IMR-90 (cell line): ENCODE measurements around the gene COL4A1. TPM values are rescaled to one million over a fixed set of nuclear protein-coding genes. Genes with fewer than 3 reads are reported as not detected.

ENCODE experiments used
- ATAC-seq: fragments of 200-7000 bp; cut with Tn5 transposase; 2 replicates; pipeline ENCODE4 v1.9.1; 2020; ENCODE audit warnings: low read depth, mild to moderate bottlenecking, moderate library complexity
- BruUV-seq: library from RNA; stranded (reverse); fragments of 400-500 nt; replicated peaks from 2 replicates; lab custom pipeline; 2021; lab: Mats Ljungman, UMichigan
- CTCF ChIA-PET: fragments of 300-600 bp; formaldehyde crosslinking; extraction: SDS; loops from one replicate; lab custom pipeline; 2021; ENCODE audit warnings: antibody characterized with exemption; lab: Yijun Ruan, JAX
- POLR2A ChIA-PET: fragments of 300-600 bp; sonication (Branson Sonifier 250); formaldehyde crosslinking; loops from one replicate; lab custom pipeline; 2022; ENCODE audit warnings: antibody characterized with exemption; ENCODE audit not compliant: unreplicated experiment; lab: Charles Lee
- DNase-seq: peaks from one replicate; pipeline ENCODE4 v3.0.0; 2013
- H2AFZ ChIP-seq: replicated peaks from 2 replicates; pipeline ENCODE3; 2013; ENCODE audit warnings: low read length, mild to moderate bottlenecking; ENCODE audit not compliant: poor library complexity
- H2AK5ac ChIP-seq: 2 replicates; pipeline ENCODE4 v1.6.1; 2013; ENCODE audit warnings: low read depth, low read length, inconsistent platforms
- H2AK9ac ChIP-seq: replicated peaks from 2 replicates; pipeline ENCODE3; 2013; ENCODE audit warnings: mild to moderate bottlenecking, low read depth, low read length, moderate library complexity; ENCODE audit not compliant: poor library complexity
- H2BK120ac ChIP-seq: 2 replicates; pipeline ENCODE4 v1.6.1; 2013; ENCODE audit warnings: low read depth, low read length, inconsistent platforms
- H2BK15ac ChIP-seq: 3 replicates; pipeline ENCODE4 v1.6.1; 2013; ENCODE audit warnings: low read depth, low read length, inconsistent platforms
- H2BK20ac ChIP-seq: 2 replicates; pipeline ENCODE4 v1.6.1; 2013; ENCODE audit warnings: low read depth, mild to moderate bottlenecking, inconsistent platforms, low read length, moderate library complexity
- H2BK5ac ChIP-seq: 2 replicates; pipeline ENCODE4 v1.6.1; 2013; ENCODE audit warnings: mild to moderate bottlenecking, low read depth, low read length, inconsistent platforms; ENCODE audit not compliant: poor library complexity, severe bottlenecking
- H3K14ac ChIP-seq: replicated peaks from 2 replicates; pipeline ENCODE4 v1.6.1; 2013; ENCODE audit warnings: low read depth, low read length, inconsistent platforms
- H3K18ac ChIP-seq: 2 replicates; pipeline ENCODE4 v1.6.1; 2013; ENCODE audit warnings: low read depth, low read length, control low read depth
- H3K23ac ChIP-seq: 2 replicates; pipeline ENCODE4 v1.6.1; 2013; ENCODE audit warnings: low read depth, low read length, inconsistent platforms
- H3K27ac ChIP-seq: 2 replicates; pipeline ENCODE4 v1.5.1; 2013; ENCODE audit warnings: mild to moderate bottlenecking, control low read depth, low read length; ENCODE audit not compliant: insufficient read depth
- H3K27me3 ChIP-seq: 2 replicates; pipeline ENCODE4 v1.6.1; 2013; ENCODE audit warnings: low read length; ENCODE audit not compliant: control insufficient read depth, insufficient read depth
- H3K36me3 ChIP-seq: 2 replicates; pipeline ENCODE4 v1.6.1; 2013; ENCODE audit warnings: low read length, mixed read lengths; ENCODE audit not compliant: control insufficient read depth, insufficient read depth
- H3K4ac ChIP-seq: 2 replicates; pipeline ENCODE4 v1.6.1; 2013; ENCODE audit warnings: low read depth, low read length, inconsistent platforms
- H3K4me1 ChIP-seq: 2 replicates; pipeline ENCODE4 v1.6.1; 2013; ENCODE audit warnings: low read length, mixed read lengths; ENCODE audit not compliant: control insufficient read depth, insufficient read depth
- H3K4me2 ChIP-seq: 2 replicates; pipeline ENCODE4 v1.6.1; 2013; ENCODE audit warnings: low read depth, mild to moderate bottlenecking, control low read depth, low read length, moderate library complexity
- H3K4me3 ChIP-seq: 2 replicates; pipeline ENCODE4 v1.5.1; 2013; ENCODE audit warnings: low read depth, mild to moderate bottlenecking, control low read depth, low read length, moderate library complexity; ENCODE audit not compliant: insufficient read depth
- H3K56ac ChIP-seq: 2 replicates; pipeline ENCODE4 v1.6.1; 2013; ENCODE audit warnings: low read length, inconsistent platforms; ENCODE audit not compliant: insufficient read depth; ENCODE audit errors: extremely low read depth
- H3K79me1 ChIP-seq, 2 experiments: 2 replicates each; pipeline ENCODE4 v1.6.1; 2013; ENCODE audit warnings: low read length in 2 of 2, inconsistent platforms in 1 of 2, low read depth in 1 of 2
- H3K9ac ChIP-seq: 2 replicates; pipeline ENCODE4 v1.6.1; 2013; ENCODE audit warnings: low read depth, low read length, control low read depth
- H3K9me1 ChIP-seq: 2 replicates; pipeline ENCODE4 v1.6.1; 2013; ENCODE audit warnings: low read length, inconsistent platforms; ENCODE audit not compliant: insufficient read depth
- H3K9me3 ChIP-seq: 2 replicates; pipeline ENCODE4 v1.6.1; 2013; ENCODE audit warnings: low read length; ENCODE audit not compliant: control insufficient read depth, insufficient read depth
- H4K20me1 ChIP-seq: 2 replicates; pipeline ENCODE4 v1.6.1; 2013; ENCODE audit warnings: low read length, inconsistent platforms; ENCODE audit not compliant: insufficient read depth
- H4K5ac ChIP-seq: 2 replicates; pipeline ENCODE4 v1.6.1; 2013; ENCODE audit warnings: mild to moderate bottlenecking, low read depth, low read length, control low read depth
- H4K8ac ChIP-seq, 2 experiments: 2 replicates each; pipeline ENCODE4 v1.6.1; 2013; ENCODE audit warnings: low read depth in 2 of 2, low read length in 2 of 2, control low read depth in 1 of 2, inconsistent platforms in 1 of 2
- H4K91ac ChIP-seq: 2 replicates; pipeline ENCODE4 v1.6.1; 2013; ENCODE audit warnings: low read depth, low read length, inconsistent platforms; ENCODE audit not compliant: insufficient read depth
- CEBPB ChIP-seq: IDR thresholded peaks from 2 replicates; pipeline ENCODE4 v1.6.1; 2012; ENCODE audit warnings: low read depth, low read length, improper control_type of control experiment
- FOS ChIP-seq: fragments of 150-350 bp; IDR thresholded peaks from 2 replicates; pipeline ENCODE4 v1.6.1; 2016; ENCODE audit warnings: low read depth, low read length
- POLR2A ChIP-seq: IDR thresholded peaks from 2 replicates; pipeline ENCODE4 v1.6.1; 2012; ENCODE audit warnings: mild to moderate bottlenecking, low read depth, low read length
- RAD21 ChIP-seq: IDR thresholded peaks from 2 replicates; pipeline ENCODE4 v1.6.1; 2012; ENCODE audit warnings: low read length, improper control_type of control experiment
- WGBS, 2 experiments: methylation state at CpG; one replicate each; pipeline versions ENCODE4 v1.1.5 to v1.1.7; 2013; ENCODE audit warnings: missing lambda C conversion rate in 2 of 2; ENCODE audit not compliant: insufficient read length in 1 of 2; ENCODE audit errors: extremely low coverage in 2 of 2; 5-methylcytosine and 5-hydroxymethylcytosine counted together
- dilution Hi-C: fragments of 300-500 bp; cut with HindIII; formaldehyde crosslinking; loops from one replicate; pipeline ENCODE4 v1.14.3; 2018; ENCODE audit warnings: low sequenced_read_pairs; ENCODE audit not compliant: unreplicated experiment
- in situ Hi-C: fragments of 300-500 bp; cut with MboI; formaldehyde crosslinking; loops from 3 replicates; pipeline ENCODE4 v1.14.3; 2019; ENCODE audit warnings: low sequenced_read_pairs, inconsistent platforms, mixed read lengths
- intact Hi-C: fragments of 100-400 bp; cut with micrococcal nuclease; formaldehyde crosslinking; loops from 2 replicates; pipeline ENCODE4 v1.10.0; 2022
- polyA plus RNA-seq, 3 experiments: library from polyadenylated mRNA; depleted of rRNA; stranded (reverse); fragments of >200 nt; gene quantifications; 2 replicates each; pipeline ENCODE4 v1.2.3, GENCODE V29; 2012; ENCODE audit warnings: low replicate concordance in 1 of 3
- total RNA-seq: library from RNA; depleted of rRNA; stranded (reverse); fragments of >200 nt; gene quantifications from 2 replicates; pipeline ENCODE4 v1.2.3, GENCODE V29; 2012

COL4A1 gene
- total and polyA plus RNA-seq, 2 of the 4 experiments (the other 2 are of a cell fraction), result 230 to 337 TPM

- Histone ChIP-seq H3K18ac (0 out of 2 replicates have a peak overlapping the region, but pooled peaks have one; percentile 3), H3K27ac (no peak overlapping the region), H3K36me3 (peaks cover 24% of the 10 kb centered on the region), H3K23ac (no peak overlapping the region), H3K14ac (no peak overlapping the region), H3K56ac (no peak overlapping the region), H3K27me3 (no peaks in the 10 kb centered on the region), H3K4me2 (no peak overlapping the region), H2BK20ac (no peak overlapping the region), H3K4ac (no peak overlapping the region), H3K9me3 (no peaks in the 10 kb centered on the region), H3K9ac (no peak overlapping the region), H3K4me3 (no peak overlapping the region), H2BK120ac (no peak overlapping the region), H2AFZ (no peak overlapping the region), H2BK15ac (no peak overlapping the region), H2BK5ac (no peak overlapping the region), H2AK5ac (no peak overlapping the region), H2AK9ac (no peak overlapping the region), H4K91ac (no peak overlapping the region), H3K79me1 (peaks cover 26 to 89% of the 10 kb centered on the region in 2 experiments), H4K20me1 (peaks cover 95% of the 10 kb centered on the region), H3K4me1 (peaks cover 12% of the 10 kb centered on the region), H4K8ac (no peak overlapping the region), H4K5ac (no peak overlapping the region), H3K9me1 (peaks cover 44% of the 10 kb centered on the region)
- ChIA-PET POLR2A (no interaction called here), CTCF (no interaction called here)
- WGBS, 2 experiments, result no CpG with 5 or more reads among the region's 5 CpGs
- no peak for TF ChIP-seq RAD21
- no peak for TF ChIP-seq CEBPB
- no peak for TF ChIP-seq POLR2A
- peak; percentile 41; the same call in 1 of the 2 replicates for TF ChIP-seq FOS
- DNase-seq, result no peak
- in situ Hi-C loops, result no loop called here
- ATAC-seq, result peak; percentile 61
- dilution Hi-C loops, result no loop called here
- BruUV-seq, result no TSS peak
- intact Hi-C loops, result no loop called here
These were observed 29.5 kb downstream of the COL4A1 start for GRCh38 chr13:110277357-110277975.
